ENCODE data around the gene SLC51B. TPM values are rescaled to one million over a fixed set of nuclear protein-coding genes. Genes with fewer than 3 reads are reported as not detected.

The SLC51B gene
- total RNA-seq, 1 donor from 2014 or later, result not detected

DNA sequence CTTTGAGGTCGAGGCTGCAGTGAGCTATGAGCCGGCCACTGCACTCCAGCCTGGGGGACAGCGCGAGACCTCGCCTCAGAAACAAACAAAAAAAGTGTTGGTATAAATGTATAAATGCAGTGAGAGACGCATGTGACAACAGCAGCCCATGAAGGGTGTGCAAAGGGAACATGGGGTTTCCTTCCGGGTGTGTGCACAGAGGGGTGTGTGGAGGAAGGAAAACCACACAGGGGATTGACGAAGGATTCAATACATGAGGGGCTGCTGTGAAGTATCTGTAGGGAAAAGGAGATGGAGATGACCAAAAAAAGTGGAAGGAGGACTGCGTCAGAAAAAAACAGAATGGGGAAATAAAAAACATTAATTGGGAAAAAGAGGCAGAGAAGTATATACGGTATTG, 16.8 kb upstream of the SLC51B start:
- Mint-ChIP-seq H3K36me3 (ENCODE audit: unreplicated experiment) (peaks cover 20% of the 10 kb centered on the region), H3K27ac (ENCODE audit: unreplicated experiment) (no peak overlapping the region)
- DNase-seq (ENCODE audit: extremely low spot score, unreplicated experiment), result no peak

DNA sequence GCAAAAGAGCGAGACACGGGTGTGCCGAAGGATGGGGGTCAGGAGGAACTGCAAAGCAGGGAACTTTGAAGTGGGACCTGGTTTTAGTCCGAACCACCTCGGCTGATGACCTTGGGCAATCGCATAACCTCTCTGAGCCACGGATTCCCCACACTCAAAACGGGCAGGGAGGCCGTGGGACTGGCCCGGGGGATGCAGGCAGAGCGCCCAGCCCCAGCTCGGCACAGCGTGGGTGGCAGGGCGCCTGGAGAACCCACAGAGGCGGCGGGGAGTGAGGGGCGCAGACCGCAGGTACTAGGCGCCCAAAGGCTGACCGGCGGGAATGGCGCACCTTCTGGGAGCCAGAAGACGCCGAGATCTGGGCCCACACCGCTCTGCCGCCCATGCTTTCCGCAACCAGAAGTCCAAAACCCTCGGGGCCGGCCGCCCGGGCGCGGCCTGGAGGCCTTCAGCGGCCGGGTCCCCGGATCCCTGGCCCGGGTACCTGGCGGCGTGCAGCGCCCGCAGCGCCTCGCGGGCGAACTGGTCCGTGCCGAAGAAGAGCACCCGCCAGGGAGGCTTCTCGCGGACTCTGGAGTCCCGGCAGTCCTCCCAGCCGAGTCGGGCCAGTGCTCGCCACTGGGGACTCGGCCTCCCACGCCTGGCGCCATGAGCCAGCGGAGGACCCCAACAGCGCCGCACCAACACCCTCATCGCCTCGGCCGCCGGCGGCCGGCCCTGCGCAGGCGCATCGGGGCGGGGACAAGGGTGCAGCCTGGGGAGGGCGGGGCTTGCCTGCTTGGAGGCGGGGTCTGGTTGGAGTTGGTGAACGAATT, 16.1 kb upstream of the SLC51B start, which contains the start of gene MTFMT:
TSS of gene MTFMT (minus strand) at position 719 of the 815 bp plus-strand sequence. CDS start at position 693, 26 bp downstream.
- no peaks in the 10 kb centered on the region for H3K9me3 Mint-ChIP-seq (ENCODE audit: unreplicated experiment)
- peaks cover 5% of the 10 kb centered on the region for H3K27me3 Mint-ChIP-seq (ENCODE audit: unreplicated experiment)
- peak within 1 kb of the TSS; percentile 8 for H3K27ac Mint-ChIP-seq (ENCODE audit: unreplicated experiment)
- H3K4me3 Mint-ChIP-seq (ENCODE audit: unreplicated experiment), result peak within 1 kb of the TSS; percentile 78
- TF ChIP-seq, protein P1, sequence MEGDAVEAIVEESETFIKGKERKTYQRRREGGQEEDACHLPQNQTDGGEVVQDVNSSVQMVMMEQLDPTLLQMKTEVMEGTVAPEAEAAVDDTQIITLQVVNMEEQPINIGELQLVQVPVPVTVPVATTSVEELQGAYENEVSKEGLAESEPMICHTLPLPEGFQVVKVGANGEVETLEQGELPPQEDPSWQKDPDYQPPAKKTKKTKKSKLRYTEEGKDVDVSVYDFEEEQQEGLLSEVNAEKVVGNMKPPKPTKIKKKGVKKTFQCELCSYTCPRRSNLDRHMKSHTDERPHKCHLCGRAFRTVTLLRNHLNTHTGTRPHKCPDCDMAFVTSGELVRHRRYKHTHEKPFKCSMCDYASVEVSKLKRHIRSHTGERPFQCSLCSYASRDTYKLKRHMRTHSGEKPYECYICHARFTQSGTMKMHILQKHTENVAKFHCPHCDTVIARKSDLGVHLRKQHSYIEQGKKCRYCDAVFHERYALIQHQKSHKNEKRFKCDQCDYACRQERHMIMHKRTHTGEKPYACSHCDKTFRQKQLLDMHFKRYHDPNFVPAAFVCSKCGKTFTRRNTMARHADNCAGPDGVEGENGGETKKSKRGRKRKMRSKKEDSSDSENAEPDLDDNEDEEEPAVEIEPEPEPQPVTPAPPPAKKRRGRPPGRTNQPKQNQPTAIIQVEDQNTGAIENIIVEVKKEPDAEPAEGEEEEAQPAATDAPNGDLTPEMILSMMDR (IDR thresholded peaks at IDR 0.05), result peak; percentile 21
- DNase-seq (ENCODE audit: extremely low spot score, unreplicated experiment), result peak; percentile 95
- H3K36me3 Mint-ChIP-seq (ENCODE audit: unreplicated experiment), result peaks cover 16% of the 10 kb centered on the region
- peaks cover 19% of the 10 kb centered on the region for H3K4me1 Mint-ChIP-seq (ENCODE audit: unreplicated experiment)

More for the DNA sequence above, 16.8 kb upstream of the SLC51B start:
- TF ChIP-seq, protein P1 (IDR thresholded peaks at IDR 0.05), result no peak
- no peaks in the 10 kb centered on the region for H3K9me3 Mint-ChIP-seq (ENCODE audit: unreplicated experiment)
- peaks cover 16% of the 10 kb centered on the region for H3K4me1 Mint-ChIP-seq (ENCODE audit: unreplicated experiment)
- H3K27me3 Mint-ChIP-seq (ENCODE audit: unreplicated experiment), result peaks cover 5% of the 10 kb centered on the region
- peak overlapping the region; percentile 78 for H3K4me3 Mint-ChIP-seq (ENCODE audit: unreplicated experiment)

DNA sequence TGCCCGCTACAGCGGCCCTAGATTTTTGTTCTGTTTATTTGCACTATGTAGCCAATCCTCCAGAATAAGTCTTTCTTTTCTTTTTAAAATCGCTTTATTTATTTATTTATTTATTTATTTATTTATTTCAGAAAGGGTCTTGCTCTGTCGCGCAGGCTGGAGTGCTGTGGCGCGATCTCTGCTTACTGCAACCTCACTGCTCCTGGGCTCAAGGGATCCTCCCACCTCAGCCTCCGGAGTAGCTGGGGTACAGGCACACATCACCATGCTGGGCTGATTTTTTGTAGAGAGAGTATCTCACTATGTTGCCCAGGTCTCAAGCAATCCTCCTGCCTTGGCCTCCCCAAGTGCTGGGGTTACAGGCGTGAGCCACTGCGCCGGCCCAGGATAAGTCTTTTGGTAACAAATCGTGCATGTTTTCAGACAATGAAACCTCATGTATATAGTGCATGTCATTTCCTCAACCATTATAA, 15.4 kb upstream of the SLC51B start:
- DNase-seq (ENCODE audit: extremely low spot score, unreplicated experiment), result no peak
- Mint-ChIP-seq H3K36me3 (ENCODE audit: unreplicated experiment) (peaks cover 11% of the 10 kb centered on the region), H3K27me3 (ENCODE audit: unreplicated experiment) (peaks cover 5% of the 10 kb centered on the region), H3K4me3 (ENCODE audit: unreplicated experiment) (peak overlapping the region; percentile 62), H3K9me3 (ENCODE audit: unreplicated experiment) (no peaks in the 10 kb centered on the region), H3K4me1 (ENCODE audit: unreplicated experiment) (peaks cover 19% of the 10 kb centered on the region), H3K27ac (ENCODE audit: unreplicated experiment) (no peak overlapping the region)
- TF ChIP-seq, protein P1 (IDR thresholded peaks at IDR 0.05), result no peak

DNA sequence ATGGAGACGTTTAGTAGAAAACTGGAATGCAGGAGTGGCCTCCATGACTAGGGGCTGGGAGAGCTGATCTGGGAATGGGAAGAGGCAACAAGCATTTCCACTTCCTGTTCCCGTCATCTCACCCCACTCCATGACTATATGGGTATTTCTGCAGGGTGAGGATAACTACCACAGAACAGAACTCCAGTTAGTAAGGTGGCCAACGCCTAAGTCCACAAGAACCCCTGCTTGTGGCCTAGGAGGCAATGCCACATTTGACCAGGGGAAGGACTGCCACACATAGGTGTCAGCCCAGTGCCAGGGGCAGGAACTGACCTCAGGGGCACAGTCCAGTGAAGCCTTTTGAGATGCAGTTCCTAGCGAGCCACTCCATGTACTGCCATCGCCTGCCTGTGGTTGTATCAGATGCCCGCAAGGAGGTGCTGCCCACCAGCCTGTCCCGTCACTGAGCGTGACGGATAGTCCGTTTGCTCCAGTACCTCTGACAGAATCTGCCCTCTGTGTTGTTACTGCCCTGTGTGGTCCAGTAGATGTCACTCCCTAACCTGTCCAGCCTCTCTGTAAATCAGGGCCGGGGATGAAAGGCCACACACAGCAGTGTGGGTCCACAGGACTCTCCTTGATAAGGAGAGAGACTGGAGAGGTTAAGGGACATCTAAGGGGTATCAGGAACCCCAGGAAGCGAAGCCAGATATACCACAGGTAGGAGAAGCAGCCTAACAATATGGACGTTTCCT, 12.2 kb upstream of the SLC51B start:
- H3K36me3 Mint-ChIP-seq (ENCODE audit: unreplicated experiment), result no peaks in the 10 kb centered on the region
- DNase-seq (ENCODE audit: extremely low spot score, unreplicated experiment), result no peak
- peak overlapping the region; percentile 57 for H3K27ac Mint-ChIP-seq (ENCODE audit: unreplicated experiment)
- H3K9me3 Mint-ChIP-seq (ENCODE audit: unreplicated experiment), result no peaks in the 10 kb centered on the region
- peak overlapping the region; percentile 27 for H3K4me3 Mint-ChIP-seq (ENCODE audit: unreplicated experiment)
- peaks cover 13% of the 10 kb centered on the region for H3K4me1 Mint-ChIP-seq (ENCODE audit: unreplicated experiment)
- peaks cover 5% of the 10 kb centered on the region for H3K27me3 Mint-ChIP-seq (ENCODE audit: unreplicated experiment)
- TF ChIP-seq, protein P1 (IDR thresholded peaks at IDR 0.05), result peak; percentile 72

Measured in osteocyte (in vitro differentiated cells).